CD4-positive, alpha-beta T cell treated with Interleukin-4 for 4 hours (primary cell): ENCODE measurements around the gene LPP.

Source experiments
- DNase-seq: peaks from one replicate; pipeline ENCODE4 v3.0.0-alpha.2; 2020

Gene LPP

GRCh38 chr3:188229726-188230125 lies 75.8 kb downstream of the LPP start:
- DNase-seq = no peak

- no peak for DNase-seq
These were observed 77.0 kb downstream of the LPP start for GRCh38 chr3:188230962-188231361.

- DNase-seq = no peak
These were observed 77.5 kb downstream of the LPP start for GRCh38 chr3:188231456-188231855.

GRCh38 chr3:188232656-188233055 lies 78.7 kb downstream of the LPP start:
- no peak for DNase-seq

- no peak for DNase-seq
These were observed 79.4 kb downstream of the LPP start for GRCh38 chr3:188233320-188233719.

- no peak for DNase-seq
These were observed 80.2 kb downstream of the LPP start for GRCh38 chr3:188234132-188234531.

GRCh38 chr3:188236271-188236670 lies 82.3 kb downstream of the LPP start:
- no peak for DNase-seq

GRCh38 chr3:188239035-188239434 lies 85.1 kb downstream of the LPP start:
- DNase-seq = no peak

GRCh38 chr3:188239577-188239976 lies 85.6 kb downstream of the LPP start:
- DNase-seq = no peak

- DNase-seq = no peak
These were observed 86.4 kb downstream of the LPP start for GRCh38 chr3:188240189-188240981.

GRCh38 chr3:188241072-188241471 lies 87.1 kb downstream of the LPP start:
- DNase-seq = no peak

- DNase-seq = no peak
These were observed 87.9 kb downstream of the LPP start for GRCh38 chr3:188241883-188242282.

GRCh38 chr3:188242436-188243123 lies 88.6 kb downstream of the LPP start:
- no peak for DNase-seq

GRCh38 chr3:188243124-188243795 lies 89.3 kb downstream of the LPP start:
- DNase-seq = no peak

GRCh38 chr3:188244395-188244861 lies 90.5 kb downstream of the LPP start:
- DNase-seq = no peak

GRCh38 chr3:188246905-188247304 lies 92.9 kb downstream of the LPP start:
- DNase-seq = no peak

- DNase-seq = no peak
These were observed 94.1 kb downstream of the LPP start for GRCh38 chr3:188248036-188248561.

- DNase-seq = no peak
These were observed 99.3 kb downstream of the LPP start for GRCh38 chr3:188253123-188253793.

GRCh38 chr3:188253800-188254452 lies 100.0 kb downstream of the LPP start:
- DNase-seq = no peak

GRCh38 chr3:188254520-188255070 lies 100.6 kb downstream of the LPP start:
- no peak for DNase-seq

GRCh38 chr3:188255190-188255589 lies 101.2 kb downstream of the LPP start:
- DNase-seq = no peak

- no peak for DNase-seq
These were observed 102.8 kb downstream of the LPP start for GRCh38 chr3:188256758-188257157.
